K562 (cell line): ENCODE data around the gene MTERF2. TPM values are rescaled to one million over a fixed set of nuclear protein-coding genes. Genes with fewer than 3 reads are reported as not detected.
A peak's percentile ranks its signal among the peaks of the same experiment; 100 is the strongest.

ENCODE experiments used
- BHLHE40 ChIP-seq: IDR thresholded peaks from 2 replicates; pipeline ENCODE4 v1.6.1; 2011; ENCODE audit warnings: low read length, improper control_type of control experiment
- CHD1 ChIP-seq: fragments of 200-600 bp; sonication (generic); IDR thresholded peaks from one replicate; pipeline ENCODE4 v1.6.1; 2012; ENCODE audit warnings: mild to moderate bottlenecking, moderate library complexity, low read length, inconsistent platforms
- CTBP1 ChIP-seq: fragments of 450-650 bp; IDR thresholded peaks from 2 replicates; pipeline ENCODE4 v1.6.1; 2016; ENCODE audit warnings: borderline replicate concordance
- ETV1 ChIP-seq: fragments of 450-650 bp; conservative IDR thresholded peaks from 2 replicates; pipeline ENCODE4 v1.6.1; 2016; ENCODE audit warnings: missing genetic modification characterization, control low read depth, low read depth, missing compliant biosample characterization
- MAZ ChIP-seq, 2 experiments: fragments of 450-650 bp in 1 of 2; sonication (generic) in 1 of 2; formaldehyde crosslinking; IDR thresholded peaks in 1 of 2; conservative IDR thresholded peaks in 1 of 2; 2 replicates each; pipeline versions ENCODE4 v1.4.0 to v1.5.0; 2020; ENCODE audit warnings: mild to moderate bottlenecking in 1 of 2, missing genetic modification reagents in 1 of 2
- POLR2B ChIP-seq: fragments of 450-650 bp; IDR thresholded peaks from 2 replicates; pipeline ENCODE4 v1.6.1; 2018; ENCODE audit warnings: low read depth; ENCODE audit not compliant: partially characterized antibody
- RAD51 ChIP-seq: fragments of 450-650 bp; IDR thresholded peaks from 2 replicates; pipeline ENCODE4 v1.7.1; 2016; ENCODE audit warnings: low read depth, mild to moderate bottlenecking, borderline replicate concordance
- THRAP3 ChIP-seq: fragments of 450-650 bp; IDR thresholded peaks from 2 replicates; pipeline ENCODE4 v1.6.1; 2016; ENCODE audit warnings: mild to moderate bottlenecking, inconsistent platforms, borderline replicate concordance
- ZBTB1 ChIP-seq: sonication (generic); formaldehyde crosslinking; IDR thresholded peaks from 2 replicates; pipeline ENCODE4 v1.8.1; 2023; ENCODE audit warnings: missing genetic modification reagents, low read depth, mild to moderate bottlenecking, borderline replicate concordance
- ZNF175 ChIP-seq: fragments of 200-800 bp; sonication (Bioruptor generic); IDR thresholded peaks from 2 replicates; pipeline ENCODE4 v1.6.1; 2016; ENCODE audit warnings: low read depth, mild to moderate bottlenecking, missing genetic modification characterization, missing compliant biosample characterization
- polyA plus RNA-seq, 8 experiments: library from polyadenylated mRNA; depleted of rRNA in 4 of 8; stranded (reverse) in 5 of 8; unstranded in 3 of 8; fragments of >200 nt; fragmentation: Nextera tagmentation in 2 of 8; fragmentation: Illumina TruSeq in 1 of 8; extraction: Ambion mirVana in 2 of 8; extraction: Trizol in 1 of 8; gene quantifications; 2 replicates each; pipeline versions ENCODE4 v1.2.1 to v1.2.3, GENCODE V29; 2011 to 2014; ENCODE audit warnings: inconsistent platforms in 1 of 8, missing spikeins in 1 of 8
- total RNA-seq, 7 experiments: library from RNA; depleted of rRNA in 6 of 7; stranded (reverse); fragments of >200 nt in 6 of 7; fragmentation: Illumina TruSeq in 2 of 7; extraction: Trizol in 2 of 7; gene quantifications; 2 replicates each; pipeline versions ENCODE4 v1.2.1 to v1.2.3, GENCODE V29; 2011 to 2021; ENCODE audit warnings: low replicate concordance in 1 of 7
- TF ChIP-seq, protein P1 (sequence below), 2 experiments: fragments of 450-650 bp in 1 of 2; sonication (generic) in 1 of 2; formaldehyde crosslinking in 1 of 2; IDR thresholded peaks; 2 replicates each; pipeline versions ENCODE4 v1.7.1 to v1.9.0; 2016 to 2022; ENCODE audit warnings: inconsistent platforms in 1 of 2, mild to moderate bottlenecking in 1 of 2, missing genetic modification reagents in 1 of 2
- TF ChIP-seq, protein P2 (sequence below): sonication (generic); formaldehyde crosslinking; IDR thresholded peaks from 2 replicates; pipeline ENCODE4 v1.9.0; 2022; ENCODE audit warnings: mild to moderate bottlenecking, missing genetic modification reagents
- TF ChIP-seq, protein P3 (sequence below): fragments of 450-650 bp; IDR thresholded peaks from 2 replicates; pipeline ENCODE4 v1.6.1; 2017; ENCODE audit warnings: mild to moderate bottlenecking, moderate library complexity

The MTERF2 gene
- total and polyA plus RNA-seq, 9 of the 15 experiments (the other 6 are each of a cell fraction or from before 2014, with no cell fraction given), result 10.0 to 63.2 (median 33.2) TPM

DNA sequence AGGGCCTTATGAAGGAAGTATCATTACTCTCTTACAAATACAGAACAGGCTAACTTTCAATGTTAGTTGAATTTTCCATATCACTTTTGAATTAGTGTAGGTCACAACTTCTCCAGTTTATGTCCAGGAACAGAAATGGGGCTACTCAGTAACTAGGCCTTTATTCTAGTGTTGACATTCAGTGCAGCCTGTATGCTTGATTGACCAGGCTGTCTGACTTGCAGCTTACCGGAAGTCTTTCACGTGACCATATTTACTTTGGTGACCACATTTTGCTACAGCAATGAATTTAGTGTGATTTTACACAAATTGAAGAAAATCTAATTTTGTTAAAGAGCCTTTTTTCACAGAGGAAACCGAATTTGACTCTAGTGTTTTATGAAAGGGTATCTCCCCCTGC, 12.4 kb downstream of the MTERF2 start (continued):
- TF ChIP-seq, protein P1, sequence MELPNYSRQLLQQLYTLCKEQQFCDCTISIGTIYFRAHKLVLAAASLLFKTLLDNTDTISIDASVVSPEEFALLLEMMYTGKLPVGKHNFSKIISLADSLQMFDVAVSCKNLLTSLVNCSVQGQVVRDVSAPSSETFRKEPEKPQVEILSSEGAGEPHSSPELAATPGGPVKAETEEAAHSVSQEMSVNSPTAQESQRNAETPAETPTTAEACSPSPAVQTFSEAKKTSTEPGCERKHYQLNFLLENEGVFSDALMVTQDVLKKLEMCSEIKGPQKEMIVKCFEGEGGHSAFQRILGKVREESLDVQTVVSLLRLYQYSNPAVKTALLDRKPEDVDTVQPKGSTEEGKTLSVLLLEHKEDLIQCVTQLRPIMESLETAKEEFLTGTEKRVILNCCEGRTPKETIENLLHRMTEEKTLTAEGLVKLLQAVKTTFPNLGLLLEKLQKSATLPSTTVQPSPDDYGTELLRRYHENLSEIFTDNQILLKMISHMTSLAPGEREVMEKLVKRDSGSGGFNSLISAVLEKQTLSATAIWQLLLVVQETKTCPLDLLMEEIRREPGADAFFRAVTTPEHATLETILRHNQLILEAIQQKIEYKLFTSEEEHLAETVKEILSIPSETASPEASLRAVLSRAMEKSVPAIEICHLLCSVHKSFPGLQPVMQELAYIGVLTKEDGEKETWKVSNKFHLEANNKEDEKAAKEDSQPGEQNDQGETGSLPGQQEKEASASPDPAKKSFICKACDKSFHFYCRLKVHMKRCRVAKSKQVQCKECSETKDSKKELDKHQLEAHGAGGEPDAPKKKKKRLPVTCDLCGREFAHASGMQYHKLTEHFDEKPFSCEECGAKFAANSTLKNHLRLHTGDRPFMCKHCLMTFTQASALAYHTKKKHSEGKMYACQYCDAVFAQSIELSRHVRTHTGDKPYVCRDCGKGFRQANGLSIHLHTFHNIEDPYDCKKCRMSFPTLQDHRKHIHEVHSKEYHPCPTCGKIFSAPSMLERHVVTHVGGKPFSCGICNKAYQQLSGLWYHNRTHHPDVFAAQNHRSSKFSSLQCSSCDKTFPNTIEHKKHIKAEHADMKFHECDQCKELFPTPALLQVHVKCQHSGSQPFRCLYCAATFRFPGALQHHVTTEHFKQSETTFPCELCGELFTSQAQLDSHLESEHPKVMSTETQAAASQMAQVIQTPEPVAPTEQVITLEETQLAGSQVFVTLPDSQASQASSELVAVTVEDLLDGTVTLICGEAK (IDR thresholded peaks at IDR 0.05), result no peak
- TF ChIP-seq, protein P1 (CRISPR knock-in tag; IDR thresholded peaks at IDR 0.05), result no peak
- TF ChIP-seq RAD51, result peak; percentile 59
- TF ChIP-seq, protein P2, sequence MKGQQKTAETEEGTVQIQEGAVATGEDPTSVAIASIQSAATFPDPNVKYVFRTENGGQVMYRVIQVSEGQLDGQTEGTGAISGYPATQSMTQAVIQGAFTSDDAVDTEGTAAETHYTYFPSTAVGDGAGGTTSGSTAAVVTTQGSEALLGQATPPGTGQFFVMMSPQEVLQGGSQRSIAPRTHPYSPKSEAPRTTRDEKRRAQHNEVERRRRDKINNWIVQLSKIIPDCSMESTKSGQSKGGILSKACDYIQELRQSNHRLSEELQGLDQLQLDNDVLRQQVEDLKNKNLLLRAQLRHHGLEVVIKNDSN (CRISPR knock-in tag), result peak; percentile 33; the same call in 1 of the 2 replicates
- no peak for TF ChIP-seq CTBP1
- no peak for TF ChIP-seq ZBTB1
- no peak for TF ChIP-seq POLR2B
- peak; percentile 84 for TF ChIP-seq BHLHE40
- TF ChIP-seq, protein P3, sequence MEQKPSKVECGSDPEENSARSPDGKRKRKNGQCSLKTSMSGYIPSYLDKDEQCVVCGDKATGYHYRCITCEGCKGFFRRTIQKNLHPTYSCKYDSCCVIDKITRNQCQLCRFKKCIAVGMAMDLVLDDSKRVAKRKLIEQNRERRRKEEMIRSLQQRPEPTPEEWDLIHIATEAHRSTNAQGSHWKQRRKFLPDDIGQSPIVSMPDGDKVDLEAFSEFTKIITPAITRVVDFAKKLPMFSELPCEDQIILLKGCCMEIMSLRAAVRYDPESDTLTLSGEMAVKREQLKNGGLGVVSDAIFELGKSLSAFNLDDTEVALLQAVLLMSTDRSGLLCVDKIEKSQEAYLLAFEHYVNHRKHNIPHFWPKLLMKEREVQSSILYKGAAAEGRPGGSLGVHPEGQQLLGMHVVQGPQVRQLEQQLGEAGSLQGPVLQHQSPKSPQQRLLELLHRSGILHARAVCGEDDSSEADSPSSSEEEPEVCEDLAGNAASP, result no peak
- TF ChIP-seq MAZ (CRISPR knock-in tag; conservative IDR thresholded peaks at IDR 0.05 in 1 of 2, IDR thresholded peaks at IDR 0.05 in 1 of 2), result no peak
- no peak for TF ChIP-seq CHD1
- TF ChIP-seq THRAP3, result no peak
- TF ChIP-seq ZNF175 (CRISPR knock-in tag), result peak; percentile 66; the same call in 1 of the 2 replicates
- peak; percentile 85 for TF ChIP-seq ETV1
- TF ChIP-seq, all 486 proteins: peak for 15
